Measurements from ENCODE around the gene CRIM1. TPM values are rescaled to one million over a fixed set of nuclear protein-coding genes. Genes with fewer than 3 reads are reported as not detected.

CRIM1 gene
- total RNA-seq, 1 donor from 2014 or later = 790 TPM

Other genes with a start within 250 kb of the CRIM1 start
- gene FEZ2, start 242.4 kb downstream of the CRIM1 start, total RNA-seq = 76.3 and 88.4 TPM in 2 replicates

Measured in pulmonary artery endothelial cell (primary cell).